M059J (cell line): ENCODE data around the gene NMNAT3. TPM values are rescaled to one million over a fixed set of nuclear protein-coding genes. Genes with fewer than 3 reads are reported as not detected.
"Not testable (repeated sequence)": the region's sequence is repeated elsewhere in the genome, so short reads cannot be mapped to it uniquely, and the experiment has no call there.

Experiments
- DNase-seq: peaks from one replicate; pipeline ENCODE4 v3.0.0-alpha.2; 2012; ENCODE audit warnings: low read depth
- total RNA-seq: library from RNA; depleted of rRNA; stranded (reverse); fragments of >200 nt; shearing (Covaris generic); gene quantifications from 2 replicates; pipeline ENCODE4 v1.2.3, GENCODE V29; 2014

NMNAT3 gene
- total RNA-seq, 1 experiment from 2014 or later: 3.2 TPM

- not testable (repeated sequence) for DNase-seq
Observed at GRCh38 chr3:139583651-139584050, 94.1 kb downstream of the NMNAT3 start.

- DNase-seq: no peak
Observed at GRCh38 chr3:139578783-139579182, 99.0 kb downstream of the NMNAT3 start.

- DNase-seq: no peak
Observed at GRCh38 chr3:139577909-139578308, 99.9 kb downstream of the NMNAT3 start.

- DNase-seq: no peak
Observed at GRCh38 chr3:139577346-139577745, 100.4 kb downstream of the NMNAT3 start.

- no peak for DNase-seq
Observed at GRCh38 chr3:139574026-139574947, 103.5 kb downstream of the NMNAT3 start.

- DNase-seq: no peak
Observed at GRCh38 chr3:139572847-139573672, 104.7 kb downstream of the NMNAT3 start.

- DNase-seq: no peak
Observed at GRCh38 chr3:139571711-139572110, 106.1 kb downstream of the NMNAT3 start.

GRCh38 chr3:139564294-139564861 lies 113.4 kb downstream of the NMNAT3 start:
- DNase-seq: peak; percentile 41

GRCh38 chr3:139561959-139562676 lies 115.7 kb downstream of the NMNAT3 start:
- peak; percentile 56 for DNase-seq

GRCh38 chr3:139561255-139561817 lies 116.4 kb downstream of the NMNAT3 start:
- no peak for DNase-seq

- no peak for DNase-seq
Observed at GRCh38 chr3:139560411-139560810, 117.4 kb downstream of the NMNAT3 start.

- DNase-seq: peak; percentile 93
Observed at GRCh38 chr3:139559541-139559940, 118.2 kb downstream of the NMNAT3 start.

- no peak for DNase-seq
Observed at GRCh38 chr3:139558351-139559266, 119.2 kb downstream of the NMNAT3 start.

- DNase-seq: no peak
Observed at GRCh38 chr3:139557041-139557440, 120.7 kb downstream of the NMNAT3 start.

GRCh38 chr3:139555249-139555648 lies 122.5 kb downstream of the NMNAT3 start:
- DNase-seq: peak; percentile 50

GRCh38 chr3:139554628-139555027 lies 123.1 kb downstream of the NMNAT3 start:
- DNase-seq: no peak

GRCh38 chr3:139552632-139553365 lies 125.0 kb downstream of the NMNAT3 start:
- DNase-seq: no peak

GRCh38 chr3:139548801-139549200 lies 129.0 kb downstream of the NMNAT3 start:
- DNase-seq: no peak

- no peak for DNase-seq
Observed at GRCh38 chr3:139547666-139548065, 130.1 kb downstream of the NMNAT3 start.
